ENCODE measurements around the gene ELMO3. TPM values are rescaled to one million over a fixed set of nuclear protein-coding genes. Genes with fewer than 3 reads are reported as not detected.

Gene ELMO3
- total and polyA plus RNA-seq, 2 of the 13 experiments (the other 11 are each of a cell fraction or from before 2014, with no cell fraction given) = 2.6 to 4.0 TPM

GRCh38 chr16:67184995-67185650 is 13.8 kb upstream of the ELMO3 start (continued):
- TF ChIP-seq ZBTB21 (CRISPR knock-in tag; IDR thresholded peaks at IDR 0.05) = 0 out of 2 replicates have a peak, but pooled peaks have one; percentile 41
- TF ChIP-seq ZBTB10 (CRISPR knock-in tag; IDR thresholded peaks at IDR 0.05; ENCODE audit: borderline replicate concordance) = no peak
- peak; percentile 69; the same call in 1 of the 2 replicates for TF ChIP-seq POGZ (CRISPR knock-in tag; IDR thresholded peaks at IDR 0.05)
- peak; percentile 93 for TF ChIP-seq NRL (CRISPR knock-in tag; IDR thresholded peaks at IDR 0.05; ENCODE audit: borderline replicate concordance)
- TF ChIP-seq ZNF382 (CRISPR knock-in tag; IDR thresholded peaks at IDR 0.05; ENCODE audit: borderline replicate concordance) = no peak
- peak; percentile 97 for TF ChIP-seq XRCC5 (optimal IDR thresholded peaks at IDR 0.05; ENCODE audit: low read length)
- TF ChIP-seq SATB2 (CRISPR knock-in tag; IDR thresholded peaks at IDR 0.05) = peak; percentile 68; the same call in 1 of the 2 replicates
- TF ChIP-seq, protein P1, sequence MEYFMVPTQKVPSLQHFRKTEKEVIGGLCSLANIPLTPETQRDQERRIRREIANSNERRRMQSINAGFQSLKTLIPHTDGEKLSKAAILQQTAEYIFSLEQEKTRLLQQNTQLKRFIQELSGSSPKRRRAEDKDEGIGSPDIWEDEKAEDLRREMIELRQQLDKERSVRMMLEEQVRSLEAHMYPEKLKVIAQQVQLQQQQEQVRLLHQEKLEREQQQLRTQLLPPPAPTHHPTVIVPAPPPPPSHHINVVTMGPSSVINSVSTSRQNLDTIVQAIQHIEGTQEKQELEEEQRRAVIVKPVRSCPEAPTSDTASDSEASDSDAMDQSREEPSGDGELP (IDR thresholded peaks at IDR 0.05; ENCODE audit: borderline replicate concordance, low read depth) = no peak; the same call in 1 of the 2 replicates
- TF ChIP-seq, protein P2, sequence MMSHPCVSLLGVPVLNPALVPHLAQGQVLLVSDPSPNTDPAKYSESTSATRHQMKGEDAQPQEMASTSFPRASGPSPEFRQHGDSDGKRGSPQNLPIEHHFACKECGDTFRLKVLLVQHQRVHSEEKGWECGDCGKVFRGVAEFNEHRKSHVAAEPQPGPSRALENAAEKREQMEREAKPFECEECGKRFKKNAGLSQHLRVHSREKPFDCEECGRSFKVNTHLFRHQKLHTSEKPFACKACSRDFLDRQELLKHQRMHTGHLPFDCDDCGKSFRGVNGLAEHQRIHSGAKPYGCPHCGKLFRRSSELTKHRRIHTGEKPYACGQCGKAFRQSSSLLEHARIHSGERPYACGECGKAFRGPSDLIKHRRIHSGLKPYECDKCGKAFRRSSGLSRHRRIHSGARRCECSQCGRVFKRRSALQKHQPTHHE (CRISPR knock-in tag; IDR thresholded peaks at IDR 0.05; ENCODE audit: borderline replicate concordance) = peak; percentile 78; the same call in 1 of the 2 replicates
- no peak for TF ChIP-seq ZNF383 (CRISPR knock-in tag; IDR thresholded peaks at IDR 0.05; ENCODE audit: borderline replicate concordance)
- TF ChIP-seq MXD4 (CRISPR knock-in tag; IDR thresholded peaks at IDR 0.05) = peak; percentile 98
- TF ChIP-seq CBFB (CRISPR knock-in tag; IDR thresholded peaks at IDR 0.05) = peak; percentile 92; the same call in 1 of the 2 replicates
- TF ChIP-seq RAD21 (CRISPR knock-in tag; IDR thresholded peaks at IDR 0.05) = peak; percentile 96
- peak in 1 of 2 experiments; percentile 36; a peak in 1 of 4 replicates for TF ChIP-seq ATF4 (CRISPR knock-in tag; IDR thresholded peaks at IDR 0.05)
- TF ChIP-seq ATAD3A (CRISPR knock-in tag; IDR thresholded peaks at IDR 0.05) = peak; percentile 88
- TF ChIP-seq ERF (CRISPR knock-in tag; IDR thresholded peaks at IDR 0.05) = peak; percentile 98
- peak; percentile 95 for TF ChIP-seq ZNF589 (CRISPR knock-in tag; conservative IDR thresholded peaks at IDR 0.05)
- TF ChIP-seq ZFYVE20 (CRISPR knock-in tag; IDR thresholded peaks at IDR 0.05; ENCODE audit: borderline replicate concordance, low read depth) = peak; percentile 87; the same call in 1 of the 2 replicates
- peak; percentile 95 for TF ChIP-seq ZNF772 (CRISPR knock-in tag; IDR thresholded peaks at IDR 0.05)
- TF ChIP-seq CSRNP2 (CRISPR knock-in tag; conservative IDR thresholded peaks at IDR 0.05; ENCODE audit: low read depth) = no peak
- TF ChIP-seq KLF12 (CRISPR knock-in tag; IDR thresholded peaks at IDR 0.05; ENCODE audit: borderline replicate concordance) = peak; percentile 41; the same call in 1 of the 2 replicates
- TF ChIP-seq MED13 (CRISPR knock-in tag; IDR thresholded peaks at IDR 0.05) = peak; percentile 84
- TF ChIP-seq NAIF1 (CRISPR knock-in tag; IDR thresholded peaks at IDR 0.05; ENCODE audit: borderline replicate concordance) = no peak

Measured in HepG2 (cell line).